Panc1 (cell line): ENCODE measurements around the gene C17orf67. TPM values are rescaled to one million over a fixed set of nuclear protein-coding genes. Genes with fewer than 3 reads are reported as not detected.

ENCODE experiments used
- ATAC-seq: fragments of 200-7000 bp; cut with Tn5 transposase; 2 replicates; pipeline ENCODE4 v1.9.1; 2020; ENCODE audit warnings: mild to moderate bottlenecking, moderate library complexity
- BruUV-seq: library from RNA; stranded (reverse); fragments of 400-500 nt; replicated peaks from 2 replicates; lab custom pipeline; 2021; lab: Mats Ljungman, UMichigan
- CTCF ChIA-PET: fragments of 300-600 bp; sonication (Branson Sonifier 250); formaldehyde crosslinking; loops from one replicate; lab custom pipeline; 2022; ENCODE audit warnings: antibody characterized with exemption; lab: Charles Lee
- POLR2A ChIA-PET: fragments of 300-600 bp; sonication (Branson Sonifier 250); formaldehyde crosslinking; loops from one replicate; lab custom pipeline; 2022; ENCODE audit warnings: antibody characterized with exemption; lab: Charles Lee
- DNase-seq: peaks from one replicate; pipeline ENCODE4 v3.0.0-alpha.2; 2010; ENCODE audit warnings: low read depth, low spot score
- H3K27ac ChIP-seq: 2 replicates; pipeline ENCODE4 v1.5.1; 2011; ENCODE audit warnings: mild to moderate bottlenecking, low read length, inconsistent platforms
- H3K27me3 ChIP-seq: fragments of 200-500 bp; sonication (Bioruptor generic); 2 replicates; pipeline ENCODE4 v1.6.0; 2014; ENCODE audit warnings: low read length, inconsistent platforms; ENCODE audit not compliant: control insufficient read depth, insufficient read depth
- H3K36me3 ChIP-seq: fragments of 200-500 bp; sonication (Bioruptor generic); 2 replicates; pipeline ENCODE4 v1.5.1; 2014; ENCODE audit warnings: inconsistent platforms, mild to moderate bottlenecking, low read length, moderate library complexity; ENCODE audit not compliant: control insufficient read depth, insufficient read depth
- H3K4me1 ChIP-seq: 2 replicates; pipeline ENCODE4 v1.5.1; 2011; ENCODE audit warnings: inconsistent platforms, mild to moderate bottlenecking, low read length, moderate library complexity; ENCODE audit not compliant: control insufficient read depth, insufficient read depth
- H3K4me3 ChIP-seq, 2 experiments: 2 replicates each; pipeline ENCODE4 v1.5.1; 2011 to 2012; ENCODE audit warnings: low read depth in 2 of 2, low read length in 2 of 2, mild to moderate bottlenecking in 2 of 2, inconsistent platforms in 1 of 2, moderate library complexity in 1 of 2
- H3K9me3 ChIP-seq: fragments of 200-500 bp; sonication (Bioruptor generic); 2 replicates; pipeline ENCODE4 v1.5.1; 2014; ENCODE audit warnings: low read depth, mild to moderate bottlenecking, inconsistent platforms, low read length, moderate library complexity; ENCODE audit not compliant: control insufficient read depth, insufficient read depth
- POLR2AphosphoS5 ChIP-seq: IDR thresholded peaks from 2 replicates; pipeline ENCODE4 v1.6.1; 2012; ENCODE audit warnings: mild to moderate bottlenecking, low read depth, low read length, moderate library complexity
- SIN3A ChIP-seq: IDR thresholded peaks from 2 replicates; pipeline ENCODE4 v1.6.1; 2012; ENCODE audit warnings: low read depth, mild to moderate bottlenecking, low read length, moderate library complexity, borderline replicate concordance; ENCODE audit not compliant: insufficient read depth
- TCF7L2 ChIP-seq: IDR thresholded peaks from 2 replicates; pipeline ENCODE4 v1.6.1; 2011; ENCODE audit warnings: mild to moderate bottlenecking, low read depth, low read length, inconsistent platforms
- in situ Hi-C: cut with HindIII; loops from 2 replicates; pipeline ENCODE4 v1.10.0; 2016; ENCODE audit warnings: low sequenced_read_pairs, low pct_unique_long_range_greater_than_20kb
- intact Hi-C: fragments of 100-400 bp; cut with micrococcal nuclease; formaldehyde crosslinking; loops from one replicate; pipeline ENCODE4 v1.10.0; 2022; ENCODE audit not compliant: unreplicated experiment
- total RNA-seq: library from RNA; stranded (reverse); gene quantifications from one replicate; pipeline ENCODE4 v1.2.1, GENCODE V29; 2021; ENCODE audit not compliant: unreplicated experiment
- TF ChIP-seq, protein P1 (sequence below), 2 experiments: IDR thresholded peaks; 2 replicates each; pipeline ENCODE4 v1.6.1; 2011 to 2012; ENCODE audit warnings: low read depth in 2 of 2, control low read depth in 1 of 2, low read length in 1 of 2, mild to moderate bottlenecking in 1 of 2, moderate library complexity in 1 of 2; ENCODE audit not compliant: insufficient read depth in 1 of 2
- TF ChIP-seq, protein P2 (sequence below): fragments of 450-650 bp; IDR thresholded peaks from 2 replicates; pipeline ENCODE4 v1.5.1; 2017; ENCODE audit warnings: mild to moderate bottlenecking

C17orf67 gene
- total RNA-seq, 1 experiment from 2014 or later: 3.4 TPM

DNA sequence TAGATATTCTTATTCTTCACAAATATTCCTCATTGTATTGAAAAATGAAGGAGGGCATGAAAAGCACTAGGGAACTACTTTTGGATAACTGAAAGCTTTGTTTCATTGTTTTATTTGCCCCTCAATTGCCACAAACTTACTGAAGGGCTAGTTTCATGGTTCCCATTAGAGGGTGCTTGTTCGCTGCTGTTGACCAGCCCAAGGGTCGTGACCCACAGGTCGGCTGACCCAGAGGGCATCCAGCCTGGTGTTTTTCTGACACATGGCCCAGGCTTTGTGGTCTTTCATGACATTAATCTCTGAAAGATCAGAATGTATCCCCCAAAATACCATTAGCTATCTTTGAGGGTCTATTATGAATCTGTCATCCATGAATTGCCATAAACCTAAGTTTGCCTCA is 30.3 kb upstream of the C17orf67 start:
- DNase-seq (no peak), ATAC-seq (no peak)
- TF ChIP-seq TCF7L2: no peak
- TF ChIP-seq, protein P1, sequence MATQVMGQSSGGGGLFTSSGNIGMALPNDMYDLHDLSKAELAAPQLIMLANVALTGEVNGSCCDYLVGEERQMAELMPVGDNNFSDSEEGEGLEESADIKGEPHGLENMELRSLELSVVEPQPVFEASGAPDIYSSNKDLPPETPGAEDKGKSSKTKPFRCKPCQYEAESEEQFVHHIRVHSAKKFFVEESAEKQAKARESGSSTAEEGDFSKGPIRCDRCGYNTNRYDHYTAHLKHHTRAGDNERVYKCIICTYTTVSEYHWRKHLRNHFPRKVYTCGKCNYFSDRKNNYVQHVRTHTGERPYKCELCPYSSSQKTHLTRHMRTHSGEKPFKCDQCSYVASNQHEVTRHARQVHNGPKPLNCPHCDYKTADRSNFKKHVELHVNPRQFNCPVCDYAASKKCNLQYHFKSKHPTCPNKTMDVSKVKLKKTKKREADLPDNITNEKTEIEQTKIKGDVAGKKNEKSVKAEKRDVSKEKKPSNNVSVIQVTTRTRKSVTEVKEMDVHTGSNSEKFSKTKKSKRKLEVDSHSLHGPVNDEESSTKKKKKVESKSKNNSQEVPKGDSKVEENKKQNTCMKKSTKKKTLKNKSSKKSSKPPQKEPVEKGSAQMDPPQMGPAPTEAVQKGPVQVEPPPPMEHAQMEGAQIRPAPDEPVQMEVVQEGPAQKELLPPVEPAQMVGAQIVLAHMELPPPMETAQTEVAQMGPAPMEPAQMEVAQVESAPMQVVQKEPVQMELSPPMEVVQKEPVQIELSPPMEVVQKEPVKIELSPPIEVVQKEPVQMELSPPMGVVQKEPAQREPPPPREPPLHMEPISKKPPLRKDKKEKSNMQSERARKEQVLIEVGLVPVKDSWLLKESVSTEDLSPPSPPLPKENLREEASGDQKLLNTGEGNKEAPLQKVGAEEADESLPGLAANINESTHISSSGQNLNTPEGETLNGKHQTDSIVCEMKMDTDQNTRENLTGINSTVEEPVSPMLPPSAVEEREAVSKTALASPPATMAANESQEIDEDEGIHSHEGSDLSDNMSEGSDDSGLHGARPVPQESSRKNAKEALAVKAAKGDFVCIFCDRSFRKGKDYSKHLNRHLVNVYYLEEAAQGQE (IDR thresholded peaks at IDR 0.05; ENCODE audit: insufficient read depth in 1 of 2, low read depth in 2 of 2, low read length in 1 of 2): no peak
- TF ChIP-seq, protein P2, sequence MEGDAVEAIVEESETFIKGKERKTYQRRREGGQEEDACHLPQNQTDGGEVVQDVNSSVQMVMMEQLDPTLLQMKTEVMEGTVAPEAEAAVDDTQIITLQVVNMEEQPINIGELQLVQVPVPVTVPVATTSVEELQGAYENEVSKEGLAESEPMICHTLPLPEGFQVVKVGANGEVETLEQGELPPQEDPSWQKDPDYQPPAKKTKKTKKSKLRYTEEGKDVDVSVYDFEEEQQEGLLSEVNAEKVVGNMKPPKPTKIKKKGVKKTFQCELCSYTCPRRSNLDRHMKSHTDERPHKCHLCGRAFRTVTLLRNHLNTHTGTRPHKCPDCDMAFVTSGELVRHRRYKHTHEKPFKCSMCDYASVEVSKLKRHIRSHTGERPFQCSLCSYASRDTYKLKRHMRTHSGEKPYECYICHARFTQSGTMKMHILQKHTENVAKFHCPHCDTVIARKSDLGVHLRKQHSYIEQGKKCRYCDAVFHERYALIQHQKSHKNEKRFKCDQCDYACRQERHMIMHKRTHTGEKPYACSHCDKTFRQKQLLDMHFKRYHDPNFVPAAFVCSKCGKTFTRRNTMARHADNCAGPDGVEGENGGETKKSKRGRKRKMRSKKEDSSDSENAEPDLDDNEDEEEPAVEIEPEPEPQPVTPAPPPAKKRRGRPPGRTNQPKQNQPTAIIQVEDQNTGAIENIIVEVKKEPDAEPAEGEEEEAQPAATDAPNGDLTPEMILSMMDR: no peak
- TF ChIP-seq POLR2AphosphoS5: no peak
- no peak for TF ChIP-seq SIN3A
- Histone ChIP-seq H3K27ac (no peak overlapping the region), H3K27me3 (no peaks in the 10 kb centered on the region), H3K9me3 (no peaks in the 10 kb centered on the region), H3K4me3 (no peak overlapping the region), H3K4me1 (no peaks in the 10 kb centered on the region), H3K36me3 (peaks cover 15% of the 10 kb centered on the region; the same call in 1 of the 2 replicates)
- in situ Hi-C loops: no loop called here
- intact Hi-C loops: no loop called here
- no TSS peak for BruUV-seq
- CTCF ChIA-PET: interaction anchor here (0.6 kb wide), 1 partner anchor 393 kb away, joined by 5 read pairs; no protein-coding TSS in a partner anchor
- POLR2A ChIA-PET: interaction anchor here (0.6 to 1.1 kb wide), 4 partner anchors 18 to 206 kb away, joined by 3 to 6 read pairs (median 3); no protein-coding TSS in a partner anchor

DNA sequence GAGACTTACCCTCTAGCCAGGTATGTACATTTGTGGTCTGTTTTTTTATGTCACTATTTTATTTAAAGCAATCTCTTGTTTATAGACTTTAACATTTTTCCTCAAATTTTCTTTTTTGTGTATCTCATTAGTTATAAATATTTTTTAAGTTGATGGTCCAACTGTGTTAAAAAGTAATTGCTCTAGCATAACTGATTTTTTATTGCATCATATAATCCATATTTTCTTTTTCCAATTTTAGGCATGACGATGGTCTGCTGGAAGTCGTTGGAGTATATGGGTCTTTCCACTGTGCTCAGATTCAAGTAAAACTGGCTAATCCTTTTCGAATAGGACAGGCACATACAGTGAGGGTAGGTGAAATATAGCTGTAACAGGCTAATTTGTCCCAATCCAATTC is 28.2 kb upstream of the C17orf67 start:
- intact Hi-C loops: no loop called here
- no peaks in the 10 kb centered on the region for H3K9me3 ChIP-seq
- H3K27me3 ChIP-seq: no peaks in the 10 kb centered on the region
- ATAC-seq: no peak
- H3K4me1 ChIP-seq: no peaks in the 10 kb centered on the region
- in situ Hi-C loops: no loop called here
- peaks cover 24% of the 10 kb centered on the region; the same call in 1 of the 2 replicates for H3K36me3 ChIP-seq
- no peak overlapping the region for H3K27ac ChIP-seq
- POLR2A ChIA-PET: no interaction called here
- H3K4me3 ChIP-seq: no peak overlapping the region
- TF ChIP-seq TCF7L2 (no peak), POLR2AphosphoS5 (no peak), SIN3A (no peak)
- no TSS peak for BruUV-seq
- CTCF ChIA-PET: no interaction called here
- no peak for DNase-seq

DNA sequence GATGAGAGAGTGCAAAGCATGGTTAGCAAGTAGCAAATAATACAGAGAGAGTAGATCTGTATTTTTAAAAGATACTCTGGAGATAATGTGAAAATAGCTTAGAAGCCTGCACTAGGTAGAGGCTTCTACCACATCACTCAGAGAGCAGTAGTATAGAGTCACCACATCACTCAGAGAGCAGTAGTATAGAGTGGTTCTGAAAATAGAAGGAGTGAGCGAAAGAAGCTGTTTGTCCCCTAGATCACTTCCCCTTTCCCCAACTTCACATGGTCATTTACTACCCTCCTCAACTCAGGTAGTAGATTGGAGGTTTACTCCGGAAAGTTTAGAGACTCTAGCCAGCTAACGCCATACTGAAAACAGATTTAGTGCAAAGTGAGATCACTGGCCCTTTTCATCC is 17.3 kb upstream of the C17orf67 start:
- TF ChIP-seq, protein P1 (IDR thresholded peaks at IDR 0.05; ENCODE audit: insufficient read depth in 1 of 2, low read depth in 2 of 2, low read length in 1 of 2): no peak
- no peak for TF ChIP-seq TCF7L2
- TF ChIP-seq, protein P2: no peak
- TF ChIP-seq POLR2AphosphoS5: no peak
- TF ChIP-seq SIN3A: no peak
- CTCF ChIA-PET: no interaction called here
- no peak for ATAC-seq
- no peak for DNase-seq
- POLR2A ChIA-PET: no interaction called here
- H3K27me3 ChIP-seq: no peaks in the 10 kb centered on the region
- no peaks in the 10 kb centered on the region for H3K4me1 ChIP-seq
- H3K9me3 ChIP-seq: no peaks in the 10 kb centered on the region
- no TSS peak for BruUV-seq
- H3K4me3 ChIP-seq: no peak overlapping the region
- peaks cover 20% of the 10 kb centered on the region; the same call in 1 of the 2 replicates for H3K36me3 ChIP-seq
- no peak overlapping the region for H3K27ac ChIP-seq
- in situ Hi-C loops (no loop called here), intact Hi-C loops (no loop called here)
